AG04450 (cell line): Measurements from ENCODE around the gene CLMP. TPM values are rescaled to one million over a fixed set of nuclear protein-coding genes. Genes with fewer than 3 reads are reported as not detected.
A peak's percentile ranks its signal among the peaks of the same experiment; 100 is the strongest.

ENCODE experiments used
- CTCF ChIA-PET: fragments of 300-600, 350-600 bp; formaldehyde crosslinking; extraction: SDS; loops from one replicate; lab custom pipeline; 2022; ENCODE audit warnings: antibody characterized with exemption, inconsistent platforms; lab: Charles Lee
- POLR2A ChIA-PET: fragments of 350-600 bp; formaldehyde crosslinking; extraction: SDS; loops from one replicate; lab custom pipeline; 2021; ENCODE audit warnings: antibody characterized with exemption, inconsistent platforms; lab: Yijun Ruan, JAX
- DNase-seq: peaks from one replicate; pipeline ENCODE4 v3.0.0-alpha.2; 2011; ENCODE audit warnings: low read depth, low spot score
- H3K27ac ChIP-seq: one replicate; pipeline ENCODE4 v1.5.1; 2012; ENCODE audit warnings: low read depth, low read length, control low read depth
- H3K27me3 ChIP-seq: one replicate; pipeline ENCODE4 v1.6.0; 2012; ENCODE audit warnings: low read length; ENCODE audit not compliant: control insufficient read depth, insufficient read depth
- H3K4me3 ChIP-seq: 2 replicates; pipeline ENCODE4 v1.5.1; 2011; ENCODE audit warnings: mild to moderate bottlenecking, low read depth, low read length, control low read depth
- H3K9me3 ChIP-seq: 2 replicates; pipeline ENCODE4 v1.5.1; 2012; ENCODE audit warnings: low read length; ENCODE audit not compliant: control insufficient read depth, insufficient read depth
- CTCF ChIP-seq: IDR thresholded peaks from 2 replicates; pipeline ENCODE4 v1.5.1; 2011; ENCODE audit warnings: low read depth, low read length, control low read depth, inconsistent platforms
- polyA plus RNA-seq: library from polyadenylated mRNA; depleted of rRNA; stranded (reverse); fragments of >200 nt; gene quantifications from 2 replicates; pipeline ENCODE4 v1.2.3, GENCODE V29; 2011

CLMP gene
- polyA plus RNA-seq, 1 experiment = 288 TPM

- Histone ChIP-seq H3K27ac (no peak overlapping the region), H3K4me3 (no peak overlapping the region), H3K27me3 (no peaks in the 10 kb centered on the region), H3K9me3 (no peaks in the 10 kb centered on the region)
- ChIA-PET CTCF (interaction anchor here (0.5 to 1.7 kb wide), 3 partner anchors 38 to 76 kb away, joined by 3 to 5 read pairs (median 4); no protein-coding TSS in a partner anchor), POLR2A (interaction anchor here (1.1 kb wide), 1 partner anchor 76 kb away, joined by 6 read pairs; no protein-coding TSS in a partner anchor)
- DNase-seq = no peak
- no peak for TF ChIP-seq CTCF
These were observed 24.1 kb downstream of the CLMP start for GRCh38 chr11:123170929-123171328.

- POLR2A ChIA-PET = no interaction called here
- H3K4me3 ChIP-seq = no peak overlapping the region
- H3K27ac ChIP-seq = no peak overlapping the region
- CTCF ChIA-PET = interaction anchor here (0.7 kb wide), 2 partner anchors 77 to 91 kb away, joined by 3 to 4 read pairs; no protein-coding TSS in a partner anchor
- H3K27me3 ChIP-seq = no peaks in the 10 kb centered on the region
- no peaks in the 10 kb centered on the region for H3K9me3 ChIP-seq
- no peak for TF ChIP-seq CTCF
- no peak for DNase-seq
These were observed 25.2 kb downstream of the CLMP start for GRCh38 chr11:123169821-123170220.

- POLR2A ChIA-PET = no interaction called here
- CTCF ChIA-PET = interaction anchor here (0.7 to 1.9 kb wide), 2 partner anchors 78 to 92 kb away, joined by 4 to 6 read pairs; no protein-coding TSS in a partner anchor
- TF ChIP-seq CTCF = no peak
- Histone ChIP-seq H3K27me3 (no peaks in the 10 kb centered on the region), H3K9me3 (no peaks in the 10 kb centered on the region), H3K4me3 (no peak overlapping the region), H3K27ac (peak overlapping the region; percentile 31)
- no peak for DNase-seq
These were observed 26.0 kb downstream of the CLMP start for GRCh38 chr11:123168955-123169484.

- Histone ChIP-seq H3K4me3 (no peak overlapping the region), H3K27ac (peak overlapping the region; percentile 53), H3K9me3 (no peaks in the 10 kb centered on the region), H3K27me3 (no peaks in the 10 kb centered on the region)
- ChIA-PET CTCF (interaction anchor here (1.3 to 1.9 kb wide), 2 partner anchors 79 to 93 kb away, joined by 6 to 9 read pairs; no protein-coding TSS in a partner anchor), POLR2A (interaction anchor here (0.8 to 2.1 kb wide), 3 partner anchors 12 to 106 kb away, joined by 3 to 6 read pairs (median 6); partner anchors contain the start of gene HSPA8)
- TF ChIP-seq CTCF = no peak
- no peak for DNase-seq
These were observed 26.8 kb downstream of the CLMP start for GRCh38 chr11:123168241-123168640.

GRCh38 chr11:123166071-123166559 lies 28.9 kb downstream of the CLMP start:
- no peak overlapping the region for H3K4me3 ChIP-seq
- H3K9me3 ChIP-seq = no peaks in the 10 kb centered on the region
- peak; percentile 97 for DNase-seq
- CTCF ChIA-PET = interaction anchor here (0.5 to 1.3 kb wide), 19 partner anchors 9 to 330 kb away, joined by 3 to 9 read pairs (median 3); no protein-coding TSS in a partner anchor
- no peaks in the 10 kb centered on the region for H3K27me3 ChIP-seq
- POLR2A ChIA-PET = interaction anchor here (0.6 to 2.1 kb wide), 13 partner anchors 9 to 104 kb away, joined by 3 to 13 read pairs (median 4); partner anchors contain the start of genes CLMP and HSPA8
- H3K27ac ChIP-seq = peak overlapping the region; percentile 93
- peak; percentile 72 for TF ChIP-seq CTCF
